NCI-H345 (cell line): ENCODE data around the gene DRD3.

Source experiments
- DNase-seq: peaks from one replicate; lab custom pipeline; 2025; lab: John Stamatoyannopoulos, UW

The DRD3 gene

DNA sequence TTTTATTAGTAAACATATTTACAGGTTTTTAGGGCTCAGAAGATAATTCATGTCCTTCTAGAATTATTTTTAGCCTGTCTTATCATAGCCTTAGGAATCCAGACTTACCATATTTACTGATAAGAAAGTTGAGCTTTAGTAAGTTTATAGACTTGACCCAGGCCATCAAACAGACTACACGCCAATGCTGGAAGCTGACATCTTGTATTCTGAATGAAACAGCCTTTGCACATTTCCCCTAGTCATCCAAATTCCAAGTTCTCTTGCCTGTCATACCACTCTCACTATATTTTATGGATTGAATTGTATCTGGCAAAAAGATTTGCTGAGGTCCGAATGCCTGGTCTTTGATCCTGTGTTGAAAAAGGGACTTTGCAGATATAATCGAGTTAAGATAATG lies 58.6 kb downstream of the DRD3 start:
- DNase-seq = no peak

DNA sequence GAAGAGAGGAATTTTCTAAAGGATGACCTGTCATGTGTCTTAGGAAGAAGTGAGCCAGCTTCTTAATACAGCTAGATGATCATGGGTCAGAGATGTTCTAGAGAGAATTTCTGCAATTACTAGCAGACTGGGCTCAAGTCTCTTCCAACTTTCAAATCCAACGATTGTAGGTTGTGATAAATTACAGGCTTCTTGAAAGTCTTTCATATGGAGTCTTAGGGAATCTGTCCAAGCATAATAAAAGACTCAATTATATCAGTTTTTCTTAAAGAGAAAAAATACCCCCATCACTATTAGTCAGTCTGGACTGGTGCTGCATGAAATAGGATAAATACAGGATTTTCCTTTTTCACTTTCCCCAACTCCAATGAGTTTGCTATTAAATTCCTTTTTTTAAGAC lies 59.1 kb downstream of the DRD3 start:
- no peak for DNase-seq

DNA sequence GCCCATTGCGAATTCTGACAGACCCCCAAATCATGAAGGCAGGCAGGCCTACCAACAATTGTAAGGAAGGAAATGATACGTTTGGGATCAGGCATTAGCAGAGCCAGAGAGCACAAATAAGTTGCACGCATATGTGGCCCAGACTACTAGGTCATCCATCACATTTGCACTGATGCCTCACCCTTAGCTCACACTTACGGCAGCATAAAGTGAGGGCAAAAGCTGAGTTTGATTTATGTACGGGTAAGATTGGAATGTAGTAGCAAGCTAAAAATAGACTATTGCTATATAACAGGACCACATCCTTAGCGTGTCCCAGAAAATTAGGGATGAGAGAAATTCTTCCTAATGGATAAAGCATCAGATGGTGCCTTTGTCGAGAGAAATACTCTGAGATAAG lies 63.7 kb downstream of the DRD3 start:
- DNase-seq = no peak

DNA sequence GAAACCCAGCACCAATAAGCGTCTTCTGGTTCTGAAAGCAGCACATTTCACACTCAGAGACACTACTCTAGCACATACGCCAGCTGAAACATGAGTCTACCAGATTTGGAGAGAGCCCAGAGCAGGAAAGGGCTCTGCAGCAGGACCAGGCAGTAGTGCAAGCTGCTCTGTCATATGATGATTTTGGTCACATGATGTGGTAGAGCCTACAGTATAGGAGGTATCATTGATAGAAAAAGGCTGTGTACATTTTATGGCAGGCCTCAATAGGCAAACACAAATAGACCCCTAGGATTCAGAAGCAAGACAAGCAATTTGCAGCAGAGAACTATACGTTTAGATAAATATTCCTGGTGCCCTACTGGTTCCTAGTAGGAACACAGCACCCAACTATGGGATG lies 64.1 kb downstream of the DRD3 start:
- DNase-seq = no peak

DNA sequence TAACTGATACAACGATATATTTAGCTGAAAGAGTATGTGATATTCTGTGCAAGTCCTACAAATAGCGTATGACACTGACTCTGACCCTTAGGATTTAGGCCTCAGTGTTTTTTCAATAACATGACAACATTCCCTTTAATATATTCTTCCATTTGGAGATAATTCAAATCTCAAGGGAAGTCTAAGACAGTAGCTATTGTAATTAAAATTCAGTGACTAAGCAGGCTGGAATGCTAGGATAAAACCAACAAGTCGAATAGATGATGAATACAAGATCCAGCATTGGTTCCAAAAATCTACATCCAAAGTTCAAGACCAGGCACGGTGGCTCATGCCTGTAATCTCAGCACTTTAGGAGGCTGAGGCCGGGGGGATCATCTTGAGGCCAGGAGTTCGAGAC lies 66.2 kb downstream of the DRD3 start:
- DNase-seq = no peak

DNA sequence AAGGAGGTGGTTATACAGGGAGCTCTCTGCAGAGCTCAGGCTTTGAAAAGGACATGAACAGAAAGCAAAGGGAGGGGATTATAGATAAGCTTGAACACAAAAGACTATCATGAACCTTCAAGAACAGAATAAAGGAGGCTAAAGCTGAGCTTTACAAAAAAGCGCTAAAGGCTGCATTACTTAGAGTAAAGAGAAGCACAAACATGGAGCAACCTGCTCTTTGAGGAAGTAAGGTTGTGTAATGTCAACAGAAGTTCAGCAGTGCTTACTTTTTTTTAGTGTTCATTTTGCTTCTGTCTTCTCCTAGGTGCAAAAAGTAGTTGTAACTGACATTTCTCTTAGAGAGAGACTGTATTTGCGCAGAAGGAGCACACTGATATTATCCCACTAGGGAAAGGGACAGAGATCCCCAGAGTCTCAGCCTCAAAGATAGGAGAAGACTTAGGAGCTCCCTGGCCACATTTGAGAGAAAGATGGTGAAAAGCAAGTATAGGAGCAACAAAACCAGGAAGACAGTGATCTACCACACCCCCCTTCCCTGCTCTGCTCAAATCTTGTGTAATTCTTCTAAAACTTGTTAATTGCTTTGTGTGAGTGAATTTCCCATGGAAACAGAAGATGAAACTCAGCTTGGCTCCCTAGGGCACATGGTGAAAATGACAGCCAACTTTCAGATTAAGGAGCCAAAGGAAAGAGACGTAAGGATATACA lies 67.6 kb downstream of the DRD3 start:
- no peak for DNase-seq

DNA sequence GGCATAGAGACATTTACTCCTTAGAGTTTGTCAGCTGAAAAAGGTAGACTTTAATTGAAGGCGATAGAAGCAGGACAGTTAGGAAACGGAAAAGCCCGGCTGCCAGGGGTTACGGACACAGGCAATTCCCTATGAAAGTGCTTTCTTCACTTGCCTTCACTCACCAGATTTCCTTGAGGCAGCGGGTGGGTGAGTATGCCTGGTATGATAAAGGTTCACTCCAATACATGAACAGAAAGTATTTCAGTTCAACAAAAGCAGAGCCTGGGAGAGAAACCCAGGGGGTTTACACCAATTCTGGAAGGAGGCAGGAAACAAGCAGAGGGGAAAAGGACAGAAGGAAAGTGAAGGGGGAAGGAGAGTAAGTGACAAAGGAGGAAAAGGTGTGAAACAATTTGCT lies 68.4 kb downstream of the DRD3 start:
- DNase-seq = no peak

DNA sequence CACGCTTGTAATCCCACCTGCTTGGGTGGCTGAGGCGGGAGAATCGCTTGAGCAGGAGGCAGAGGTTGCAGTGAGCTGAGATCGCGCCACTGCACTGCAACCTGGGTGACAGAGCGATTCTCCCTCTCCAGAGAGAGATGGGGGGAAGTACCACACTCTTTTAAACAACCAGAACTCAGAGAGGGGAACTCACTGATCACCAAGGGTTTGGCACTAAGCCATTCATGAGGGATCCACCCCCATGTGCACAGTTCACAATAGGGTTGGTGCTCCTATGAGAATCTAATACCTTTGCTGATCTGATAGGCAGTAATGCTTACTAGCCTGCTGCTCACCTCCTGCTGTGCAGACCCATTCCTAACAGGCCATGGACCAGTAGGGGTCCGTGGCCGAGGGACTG lies 70.7 kb downstream of the DRD3 start:
- DNase-seq = no peak

DNA sequence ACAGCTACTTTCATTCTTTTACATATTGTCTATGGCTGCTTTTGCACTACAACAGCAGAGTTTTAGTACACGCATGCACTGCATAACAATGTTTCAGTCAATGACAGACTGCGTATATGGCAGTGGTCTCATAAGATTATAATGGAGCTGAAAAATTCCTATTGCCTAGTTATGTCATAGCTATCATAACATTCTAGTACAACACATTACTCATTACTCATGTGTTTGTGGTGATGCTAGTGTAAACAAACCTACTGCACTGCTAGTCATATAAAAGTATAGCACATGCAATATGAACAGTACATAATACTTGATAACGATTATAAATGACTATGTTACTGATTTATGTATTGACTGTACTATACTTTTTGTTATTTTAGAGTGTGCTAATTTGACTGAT lies 74.4 kb downstream of the DRD3 start:
- no peak for DNase-seq

DNA sequence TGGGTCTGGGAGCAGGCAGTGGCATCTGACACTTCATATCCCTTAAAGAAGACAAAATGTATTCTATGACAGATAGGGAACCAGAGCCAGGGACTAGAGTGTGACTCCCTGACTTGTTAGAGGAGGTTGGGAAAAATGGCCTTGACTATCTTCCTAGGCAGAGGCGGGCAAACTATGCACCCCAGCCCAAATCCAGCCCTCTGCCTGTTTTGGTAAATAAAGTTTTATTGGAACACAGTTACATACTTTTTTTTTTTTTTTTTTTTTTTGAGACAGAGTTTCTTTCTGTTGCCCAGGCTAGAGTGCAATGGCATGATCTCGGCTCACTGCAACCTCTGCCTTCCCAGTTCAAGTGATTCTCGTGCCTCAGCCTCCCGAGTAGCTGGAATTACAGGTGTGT lies 75.0 kb downstream of the DRD3 start:
- no peak for DNase-seq

DNA sequence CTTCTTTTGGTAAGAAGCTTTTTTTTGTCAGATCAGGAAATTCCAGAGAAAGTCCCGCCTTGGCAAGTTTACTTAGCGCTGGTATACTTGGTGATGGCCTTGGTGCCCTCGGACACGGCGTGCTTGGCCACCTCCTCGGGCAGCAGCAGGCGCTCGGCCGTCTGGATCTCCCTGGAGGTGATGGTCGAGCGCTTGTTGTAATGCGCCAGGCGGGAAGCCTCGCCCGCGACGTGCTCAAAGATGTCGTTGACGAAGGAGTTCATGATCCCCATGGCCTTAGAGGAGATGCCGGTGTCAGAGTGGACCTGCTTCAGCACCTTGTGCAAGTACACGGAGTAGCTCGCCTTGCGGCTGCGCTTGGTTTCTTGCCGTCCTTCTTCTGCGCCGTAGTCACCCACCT lies 75.7 kb downstream of the DRD3 start:
- DNase-seq = no peak

DNA sequence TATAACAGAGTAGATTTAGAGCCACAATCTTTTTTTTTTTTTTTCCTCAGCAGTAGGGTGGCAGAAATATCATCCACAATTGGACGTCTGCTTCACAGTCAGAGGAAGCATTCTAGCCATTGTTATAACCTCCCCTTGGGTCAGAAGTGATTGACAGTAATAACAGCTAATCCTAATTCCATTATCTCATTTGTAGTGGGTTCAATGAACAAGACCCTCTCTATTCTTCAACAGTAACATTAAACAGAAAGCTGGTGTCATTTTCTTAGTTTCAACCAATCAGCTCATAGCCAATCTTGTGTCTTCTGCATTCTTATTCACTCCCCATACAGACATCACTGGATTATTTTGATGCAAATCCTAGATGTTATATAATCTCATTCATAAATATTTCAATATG lies 77.8 kb downstream of the DRD3 start:
- DNase-seq = no peak

DNA sequence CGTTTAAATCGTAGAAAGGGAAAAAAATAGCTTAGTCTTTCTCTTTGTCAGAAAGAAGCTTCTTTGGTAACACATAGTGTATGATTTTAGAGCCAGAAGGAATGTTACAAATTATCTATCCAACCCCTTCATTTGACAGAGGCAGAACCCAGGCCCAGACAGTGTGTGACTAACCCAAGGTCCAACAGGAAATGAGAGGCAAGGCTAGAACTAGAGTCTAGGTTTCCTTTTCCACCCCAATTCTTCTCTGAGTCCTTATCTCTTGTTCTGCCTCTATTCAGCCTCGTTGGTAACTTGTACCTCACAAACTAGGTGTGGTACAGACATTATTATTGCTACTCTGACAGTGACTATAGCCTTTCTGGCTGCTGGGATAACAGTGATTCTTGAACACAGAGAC lies 83.1 kb downstream of the DRD3 start:
- no peak for DNase-seq

DNA sequence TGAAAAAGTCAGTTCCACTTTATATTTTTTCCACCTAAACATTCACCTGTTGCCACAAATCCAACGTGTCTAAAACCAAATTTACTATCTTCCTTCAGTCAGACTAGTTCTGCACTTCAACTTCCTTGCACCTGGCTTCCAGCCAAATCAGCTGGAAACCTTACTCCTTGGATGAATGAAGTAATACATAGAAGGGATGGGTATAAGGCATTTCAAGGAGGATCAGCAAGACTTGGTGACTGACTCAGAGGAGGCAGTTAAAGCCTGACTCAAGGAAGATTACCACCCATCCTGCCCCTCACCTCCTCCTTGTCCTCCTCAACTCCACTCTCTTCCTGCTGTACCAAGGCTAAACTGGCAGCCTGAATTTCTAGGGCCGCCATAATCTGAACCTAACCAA lies 85.3 kb downstream of the DRD3 start:
- DNase-seq = no peak

DNA sequence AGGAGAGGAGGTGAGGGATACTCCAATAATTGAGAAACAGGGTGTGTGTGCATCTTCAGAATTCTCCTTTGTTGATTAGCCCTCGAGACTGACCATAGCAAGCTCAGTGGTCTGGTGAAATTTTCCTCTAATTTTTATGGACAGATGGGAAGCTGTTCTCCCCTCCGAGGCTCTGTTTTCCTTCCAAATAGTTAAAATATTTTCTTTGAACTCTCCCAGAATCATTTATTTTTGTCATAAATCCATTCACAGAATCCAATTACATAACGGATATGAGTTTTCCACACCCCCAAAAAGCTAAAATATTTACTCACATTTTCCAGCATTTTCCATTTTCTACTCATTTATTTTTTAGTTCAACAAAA lies 85.9 kb downstream of the DRD3 start:
- DNase-seq = no peak

DNA sequence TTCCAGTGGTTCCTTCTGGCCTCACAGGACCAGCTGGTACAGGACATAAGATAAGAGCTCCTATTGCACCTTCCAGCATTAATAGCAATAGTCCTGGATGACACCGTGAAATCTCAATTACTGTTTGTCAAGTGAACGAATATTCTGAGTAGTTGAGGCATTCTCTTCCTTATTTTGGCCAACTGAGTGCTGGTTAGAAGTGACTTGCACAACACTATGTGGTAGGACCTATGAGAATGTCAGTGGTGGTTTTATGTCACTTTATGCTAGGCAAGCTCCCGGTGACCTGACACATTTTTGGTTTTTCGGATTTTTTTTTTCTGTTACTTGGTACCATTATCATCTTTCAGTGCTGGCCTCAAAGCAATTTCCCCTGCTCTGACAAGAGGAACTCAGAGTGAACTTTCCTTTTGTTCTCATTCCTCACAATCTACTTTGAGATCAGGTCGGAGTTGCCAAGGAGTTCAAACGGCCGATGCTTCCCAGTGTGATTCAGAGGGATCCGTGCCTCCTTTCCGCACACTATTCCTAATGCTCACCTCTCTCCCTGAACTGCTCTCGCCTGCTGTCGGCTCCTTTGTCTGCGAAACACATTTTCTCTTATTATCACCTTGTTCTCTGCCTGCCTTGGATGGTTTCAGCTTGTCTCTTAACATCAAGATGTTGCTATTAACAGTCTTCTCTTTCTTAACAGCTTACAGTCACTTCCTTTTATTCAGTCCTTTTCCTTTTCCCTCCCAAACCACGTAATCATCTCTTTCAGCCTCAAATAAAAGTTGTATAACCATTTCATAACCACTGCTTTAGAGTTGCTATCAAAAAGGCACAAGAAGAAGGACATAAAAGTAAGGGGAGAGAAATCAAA lies 86.5 kb downstream of the DRD3 start:
- DNase-seq = no peak

DNA sequence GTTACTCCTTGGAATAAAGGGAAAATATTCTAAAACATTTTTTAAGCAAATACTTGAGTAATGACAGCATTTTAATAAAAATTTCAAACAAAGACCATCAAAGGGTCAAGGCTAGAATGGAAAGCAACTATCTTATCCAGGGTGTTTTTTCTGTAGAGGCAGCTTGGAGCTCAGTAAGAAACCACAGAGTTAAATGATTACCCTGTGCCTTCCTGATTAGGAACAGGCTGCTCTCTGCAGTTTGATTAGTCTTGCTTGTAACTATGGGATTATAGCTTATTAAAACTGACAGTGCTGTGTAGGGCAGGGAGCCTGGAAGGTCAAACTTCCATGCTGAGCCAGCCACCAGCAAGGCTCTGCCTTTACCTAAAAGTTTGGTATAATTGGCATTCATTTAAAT lies 89.2 kb downstream of the DRD3 start:
- no peak for DNase-seq

DNA sequence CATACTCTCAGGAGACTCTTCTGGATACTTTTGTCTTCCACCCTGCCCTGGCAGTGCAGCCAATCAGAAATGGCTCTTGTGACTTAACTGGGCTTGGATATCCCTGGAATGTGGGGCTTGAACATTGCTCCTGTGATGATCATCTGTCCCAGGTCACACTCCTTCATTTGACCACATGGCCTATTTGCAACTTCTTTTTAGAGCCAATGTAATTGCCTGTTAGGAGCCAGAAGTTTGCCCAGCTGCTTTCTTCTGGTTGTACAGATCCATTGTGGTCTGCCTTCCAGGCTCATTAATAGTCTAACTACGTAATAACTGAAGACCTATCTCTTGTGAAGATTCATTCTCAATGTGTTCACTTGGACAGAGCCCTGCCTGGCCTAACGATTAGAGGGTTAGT lies 92.5 kb downstream of the DRD3 start:
- DNase-seq = no peak

DNA sequence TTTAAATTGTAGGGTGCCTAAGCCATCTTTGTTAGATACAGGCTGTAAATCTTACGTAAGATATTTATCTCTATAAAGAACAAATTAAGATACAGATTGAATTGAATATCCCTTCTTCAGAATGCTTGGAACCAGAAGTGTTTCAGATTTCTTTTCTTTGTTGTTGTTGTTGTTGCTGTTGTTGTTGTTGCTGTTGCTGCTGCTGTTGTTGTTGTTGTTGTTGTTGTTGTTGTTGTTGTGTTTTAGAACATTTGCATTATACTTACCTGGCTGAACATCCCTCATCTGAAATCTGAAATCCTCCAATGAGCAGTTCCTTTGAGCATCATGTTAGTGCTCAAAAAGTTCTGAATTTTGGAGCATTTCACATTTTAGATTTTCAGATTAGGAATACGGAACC lies 95.7 kb downstream of the DRD3 start:
- no peak for DNase-seq

DNA sequence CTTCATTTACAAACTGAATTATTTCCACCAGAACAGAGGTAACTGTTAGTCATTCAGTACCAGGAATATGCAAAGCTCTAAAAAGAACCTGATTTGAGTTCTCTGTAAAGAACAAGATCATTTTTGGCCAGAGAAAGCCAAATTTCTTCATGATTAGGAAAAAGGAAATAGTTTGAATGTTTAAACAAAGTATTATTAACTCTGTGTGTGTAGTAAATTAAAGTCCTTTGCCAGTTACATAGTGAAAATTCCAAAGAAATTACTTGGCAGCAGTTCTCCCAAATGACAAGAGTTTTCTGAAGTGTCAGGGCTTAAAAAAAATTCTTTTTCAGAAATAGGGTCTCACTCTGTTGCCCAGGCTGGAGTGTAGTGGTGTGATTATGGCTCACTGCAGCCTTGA lies 97.8 kb downstream of the DRD3 start:
- no peak for DNase-seq

DNA sequence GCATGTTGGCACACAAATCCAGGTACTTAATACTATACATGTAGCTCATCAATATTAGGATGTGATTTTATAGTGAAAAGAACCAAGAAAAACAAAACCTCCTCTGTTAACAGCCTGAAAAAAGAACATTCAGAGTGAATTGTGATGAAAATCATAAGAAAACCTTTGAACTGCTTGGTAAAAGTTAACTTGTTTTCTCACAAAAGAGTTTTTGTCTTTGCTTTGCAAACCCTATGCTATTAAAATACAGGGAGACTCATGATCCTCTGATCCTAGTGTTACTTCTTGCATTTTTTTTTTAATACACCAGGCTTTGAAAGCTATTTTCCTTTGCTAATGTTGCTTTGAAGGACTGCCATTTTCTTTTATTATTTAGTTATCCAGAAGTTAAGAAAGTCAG lies 98.7 kb downstream of the DRD3 start:
- no peak for DNase-seq

DNA sequence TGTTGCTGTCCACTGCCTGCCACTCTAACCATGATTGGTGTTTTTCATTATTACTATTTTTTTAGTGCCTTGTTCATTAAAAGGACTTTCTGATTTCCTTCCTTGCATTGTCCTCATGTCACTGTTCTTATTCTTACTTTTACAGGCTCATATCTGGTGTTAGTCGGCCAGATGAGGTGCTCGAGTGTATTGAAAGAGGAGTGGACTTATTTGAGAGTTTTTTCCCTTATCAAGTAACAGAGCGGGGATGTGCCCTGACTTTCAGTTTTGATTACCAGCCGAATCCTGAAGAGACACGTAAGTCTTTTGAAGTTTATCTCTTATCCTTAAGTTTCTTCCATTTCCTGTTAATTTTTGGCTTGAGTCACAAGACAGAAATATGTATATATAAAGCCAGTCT lies 99.1 kb downstream of the DRD3 start:
- DNase-seq = no peak

DNA sequence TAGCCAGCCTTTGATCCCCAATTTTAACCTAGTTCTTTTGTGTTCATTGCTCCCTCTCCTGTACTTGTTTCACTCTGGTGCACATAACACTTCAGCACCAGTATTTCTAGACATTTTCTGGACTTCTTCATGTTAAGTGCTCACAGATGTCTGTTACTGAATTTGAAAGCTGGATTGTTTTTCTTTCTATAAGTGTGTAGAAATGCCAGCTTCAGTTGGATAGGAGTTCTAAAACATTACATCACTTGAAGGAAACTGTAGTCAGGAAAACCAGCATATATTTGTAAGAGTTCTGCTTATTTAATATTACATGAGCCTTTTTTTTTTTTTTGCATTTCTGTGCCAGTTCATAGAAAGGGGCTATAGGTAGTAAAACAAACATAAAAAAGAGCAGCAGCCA lies 100.7 kb downstream of the DRD3 start:
- DNase-seq = no peak
